ENCODE results near the gene KCNE2. TPM values are rescaled to one million over a fixed set of nuclear protein-coding genes. Genes with fewer than 3 reads are reported as not detected.

The KCNE2 gene
- total RNA-seq, 2 donors from 2014 or later = not detected

DNA sequence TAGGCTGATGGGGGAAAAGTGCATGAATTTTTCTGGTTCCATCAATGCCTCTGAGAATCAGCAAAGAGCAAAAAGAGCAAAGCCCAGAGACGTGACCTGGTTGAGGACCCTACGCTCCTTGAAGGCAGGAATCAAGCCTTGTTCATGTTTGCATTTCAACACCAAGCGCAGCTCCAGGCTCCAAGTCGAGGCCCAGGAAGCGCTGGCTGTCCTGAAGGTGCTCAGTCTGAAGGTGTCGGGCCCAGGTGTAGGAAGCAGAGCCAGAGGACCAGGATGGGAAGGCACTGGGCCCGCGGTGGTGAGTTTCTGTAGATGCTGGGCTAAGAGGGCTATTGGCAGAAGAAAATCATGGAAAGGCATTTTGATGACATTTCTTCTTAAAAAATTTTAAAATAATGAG is 25.6 kb upstream of the KCNE2 start:
- Histone ChIP-seq H3K36me3 (no peaks in the 10 kb centered on the region), H3K27me3 (no peaks in the 10 kb centered on the region), H3K4me1 (peaks cover 0 to 19% of the 10 kb centered on the region in 2 donors), H3K9me3 (no peaks in the 10 kb centered on the region), H3K27ac (no peak overlapping the region), H3K4me3 (no peak overlapping the region)
- TF ChIP-seq, protein P1, sequence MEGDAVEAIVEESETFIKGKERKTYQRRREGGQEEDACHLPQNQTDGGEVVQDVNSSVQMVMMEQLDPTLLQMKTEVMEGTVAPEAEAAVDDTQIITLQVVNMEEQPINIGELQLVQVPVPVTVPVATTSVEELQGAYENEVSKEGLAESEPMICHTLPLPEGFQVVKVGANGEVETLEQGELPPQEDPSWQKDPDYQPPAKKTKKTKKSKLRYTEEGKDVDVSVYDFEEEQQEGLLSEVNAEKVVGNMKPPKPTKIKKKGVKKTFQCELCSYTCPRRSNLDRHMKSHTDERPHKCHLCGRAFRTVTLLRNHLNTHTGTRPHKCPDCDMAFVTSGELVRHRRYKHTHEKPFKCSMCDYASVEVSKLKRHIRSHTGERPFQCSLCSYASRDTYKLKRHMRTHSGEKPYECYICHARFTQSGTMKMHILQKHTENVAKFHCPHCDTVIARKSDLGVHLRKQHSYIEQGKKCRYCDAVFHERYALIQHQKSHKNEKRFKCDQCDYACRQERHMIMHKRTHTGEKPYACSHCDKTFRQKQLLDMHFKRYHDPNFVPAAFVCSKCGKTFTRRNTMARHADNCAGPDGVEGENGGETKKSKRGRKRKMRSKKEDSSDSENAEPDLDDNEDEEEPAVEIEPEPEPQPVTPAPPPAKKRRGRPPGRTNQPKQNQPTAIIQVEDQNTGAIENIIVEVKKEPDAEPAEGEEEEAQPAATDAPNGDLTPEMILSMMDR (IDR thresholded peaks at IDR 0.05) = no peak
- no peak for DNase-seq (ENCODE audit: low spot score)

DNA sequence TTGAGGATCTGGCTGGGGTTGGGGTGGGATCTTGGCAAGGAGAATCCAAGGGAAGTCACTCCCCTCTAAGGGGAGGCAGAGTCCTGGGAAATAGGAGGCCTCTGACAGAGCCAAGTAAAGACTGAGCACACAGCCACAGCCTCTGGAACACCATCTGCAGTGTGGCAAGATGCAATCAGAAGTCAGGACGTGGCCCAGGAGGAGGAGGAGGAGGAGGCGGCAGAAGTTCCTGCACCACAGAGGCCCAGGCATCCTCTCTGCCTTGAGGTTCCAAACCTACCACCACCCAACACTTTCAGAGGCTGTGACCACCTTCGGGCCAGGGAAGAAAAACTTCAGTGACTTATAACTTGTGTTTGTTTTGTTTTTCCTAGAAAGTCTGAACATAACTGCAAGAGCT is 23.7 kb upstream of the KCNE2 start:
- H3K9me3 ChIP-seq = no peaks in the 10 kb centered on the region
- TF ChIP-seq, protein P1 (IDR thresholded peaks at IDR 0.05) = no peak
- no peak overlapping the region for H3K4me3 ChIP-seq
- no peaks in the 10 kb centered on the region for H3K27me3 ChIP-seq
- peaks cover 0 to 20% of the 10 kb centered on the region in 2 donors for H3K4me1 ChIP-seq
- H3K27ac ChIP-seq = no peak overlapping the region
- no peaks in the 10 kb centered on the region for H3K36me3 ChIP-seq
- no peak for DNase-seq (ENCODE audit: low spot score)

DNA sequence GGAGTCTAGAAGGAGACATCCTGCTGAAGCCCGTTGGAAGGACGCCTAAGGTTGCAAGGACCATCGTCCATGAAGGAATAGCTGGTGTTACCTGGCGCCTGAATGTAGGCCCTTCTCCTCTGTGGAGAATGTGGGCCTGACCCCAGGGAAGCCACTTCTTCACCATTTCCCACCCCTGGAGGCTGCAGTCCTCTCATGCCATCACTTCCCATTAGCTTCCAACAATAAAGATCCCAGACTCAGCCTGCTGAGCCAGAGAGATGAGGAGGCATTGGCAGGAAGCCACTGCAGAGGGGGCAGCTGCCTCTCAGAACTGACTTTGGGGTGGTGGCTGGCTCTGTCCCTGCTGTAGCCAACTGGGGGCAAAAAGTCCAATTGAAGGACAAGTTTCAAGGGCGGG is 21.3 kb upstream of the KCNE2 start:
- H3K4me1 ChIP-seq = peaks cover 0 to 25% of the 10 kb centered on the region in 2 donors
- TF ChIP-seq, protein P1 (IDR thresholded peaks at IDR 0.05) = no peak
- H3K9me3 ChIP-seq = no peaks in the 10 kb centered on the region
- no peak for DNase-seq (ENCODE audit: low spot score)
- no peaks in the 10 kb centered on the region for H3K27me3 ChIP-seq
- no peak overlapping the region for H3K4me3 ChIP-seq
- H3K36me3 ChIP-seq = no peaks in the 10 kb centered on the region
- H3K27ac ChIP-seq = no peak overlapping the region

DNA sequence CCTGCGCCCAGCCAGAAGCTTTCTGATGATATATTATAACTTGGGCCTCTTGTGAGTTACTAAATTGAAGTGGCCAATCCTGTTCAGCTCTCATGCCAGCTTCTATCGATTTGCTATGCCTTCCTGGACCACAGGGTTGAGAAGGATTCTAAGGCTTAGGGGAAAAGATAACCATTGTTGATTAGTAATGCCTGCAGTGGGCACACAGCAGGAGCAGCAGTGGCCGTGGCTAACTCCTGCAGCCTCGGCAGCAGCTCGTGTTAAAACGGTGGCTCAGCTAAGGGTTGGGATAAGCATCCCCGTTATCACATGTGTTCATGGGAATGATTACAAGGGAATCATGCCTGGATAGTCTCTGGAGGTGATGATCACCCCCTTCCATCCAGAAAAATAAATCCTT is 20.5 kb upstream of the KCNE2 start:
- no peak for DNase-seq (ENCODE audit: low spot score)
- Histone ChIP-seq H3K27me3 (no peaks in the 10 kb centered on the region), H3K27ac (no peak overlapping the region), H3K4me3 (no peak overlapping the region), H3K4me1 (peaks cover 0 to 22% of the 10 kb centered on the region in 2 donors), H3K36me3 (no peaks in the 10 kb centered on the region), H3K9me3 (no peaks in the 10 kb centered on the region)
- TF ChIP-seq, protein P1 (IDR thresholded peaks at IDR 0.05) = no peak

DNA sequence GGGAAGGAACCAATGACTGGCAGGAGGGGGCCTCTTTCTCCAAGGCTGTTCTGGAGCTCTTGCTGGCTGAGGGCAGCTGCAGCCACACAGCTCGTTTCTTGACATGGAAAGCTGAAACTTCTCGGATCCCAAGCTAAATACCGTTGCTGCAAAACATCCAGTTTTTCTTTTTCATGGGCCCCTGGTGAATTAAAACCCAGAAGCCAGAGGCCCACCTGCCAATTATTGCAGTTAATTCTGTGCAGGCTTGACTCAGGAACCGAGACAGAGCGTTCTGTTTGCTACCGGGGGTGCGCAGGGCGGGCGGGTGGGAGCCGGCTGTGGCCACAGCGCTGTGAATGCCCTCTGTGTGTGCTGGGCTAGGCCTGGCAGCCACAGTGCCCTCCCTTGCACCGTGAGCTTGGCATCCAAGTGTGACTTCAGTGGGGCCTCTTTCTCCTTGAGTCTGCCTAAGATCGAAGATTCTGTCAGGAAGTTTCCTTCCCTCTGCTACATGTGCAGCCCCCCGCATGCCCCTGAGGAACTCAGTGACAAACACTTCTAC is 19.9 kb upstream of the KCNE2 start:
- H3K36me3 ChIP-seq = no peaks in the 10 kb centered on the region
- no peaks in the 10 kb centered on the region for H3K9me3 ChIP-seq
- peaks cover 0 to 22% of the 10 kb centered on the region in 2 donors for H3K4me1 ChIP-seq
- no peaks in the 10 kb centered on the region for H3K27me3 ChIP-seq
- TF ChIP-seq, protein P1 (IDR thresholded peaks at IDR 0.05) = no peak
- H3K4me3 ChIP-seq = no peak overlapping the region
- DNase-seq (ENCODE audit: low spot score) = no peak
- H3K27ac ChIP-seq = no peak overlapping the region

DNA sequence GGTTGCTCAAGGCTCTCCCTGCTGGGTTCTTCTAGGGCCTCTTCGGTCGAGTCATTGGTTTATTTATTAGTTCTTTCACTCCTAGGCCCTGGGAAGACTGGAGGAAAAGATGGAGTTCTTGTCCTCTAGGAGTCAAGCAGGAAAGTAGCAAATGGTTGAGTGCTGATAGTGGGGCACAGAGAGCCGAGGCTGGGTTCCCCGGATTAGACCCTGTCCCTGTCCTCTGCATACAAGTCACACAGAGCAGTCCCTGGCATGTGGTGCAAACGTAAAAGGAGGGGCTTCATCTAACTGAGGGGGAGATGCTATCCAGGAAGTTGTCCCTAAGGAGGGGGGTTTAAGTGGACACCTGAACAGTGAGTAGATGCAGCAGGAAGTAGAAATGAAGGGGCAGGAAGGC is 19.2 kb upstream of the KCNE2 start:
- Histone ChIP-seq H3K36me3 (no peaks in the 10 kb centered on the region), H3K27ac (no peak overlapping the region), H3K4me1 (peaks cover 0 to 22% of the 10 kb centered on the region in 2 donors), H3K9me3 (no peaks in the 10 kb centered on the region), H3K27me3 (no peaks in the 10 kb centered on the region), H3K4me3 (no peak overlapping the region)
- TF ChIP-seq, protein P1 (IDR thresholded peaks at IDR 0.05) = no peak
- DNase-seq (ENCODE audit: low spot score) = no peak

All from right atrium auricular region (tissue), 2 donors.